H1 (cell line): ENCODE results near the gene NEGR1. TPM values are rescaled to one million over a fixed set of nuclear protein-coding genes. Genes with fewer than 3 reads are reported as not detected.

ENCODE experiments used
- EZH2 ChIP-seq: fragments of 200-600 bp; sonication (generic); IDR thresholded peaks from 2 replicates; pipeline ENCODE4 v1.7.1; 2012; ENCODE audit warnings: low read depth, mild to moderate bottlenecking, moderate library complexity, low read length, inconsistent platforms; ENCODE audit not compliant: severe bottlenecking
- TAF1 ChIP-seq: IDR thresholded peaks from 2 replicates; pipeline ENCODE4 v1.6.1; 2011; ENCODE audit warnings: mild to moderate bottlenecking, low read depth, low read length
- YY1 ChIP-seq: IDR thresholded peaks from 2 replicates; pipeline ENCODE4 v1.6.1; 2011; ENCODE audit warnings: low read depth, mild to moderate bottlenecking, low read length
- polyA plus RNA-seq, 7 experiments: library from polyadenylated mRNA; depleted of rRNA in 3 of 7; stranded (reverse) in 5 of 7; unstranded in 2 of 7; fragments of >200 nt in 5 of 7; fragments of 200-250 nt in 2 of 7; gene quantifications; 1 replicate in 5 of 7; 2 replicates in 1 of 7; 4 replicates in 1 of 7; pipeline versions ENCODE4 v1.2.1 to v1.2.3, GENCODE V29; 2011 to 2013; ENCODE audit warnings: missing spikeins in 2 of 7, mixed read lengths in 2 of 7
- total RNA-seq: library from RNA; stranded (reverse); fragmentation: NEBNext Ultra II Directional; extraction: Animal tissue kit (Norgen Biotek cat#: 25700); gene quantifications from 2 replicates; pipeline ENCODE4 v1.2.1, GENCODE V29; 2021

NEGR1 gene
- total and polyA plus RNA-seq, 2 of the 8 experiments (the other 6 are each of a cell fraction or from before 2014, with no cell fraction given), result 0.71 to 1.3 TPM

DNA sequence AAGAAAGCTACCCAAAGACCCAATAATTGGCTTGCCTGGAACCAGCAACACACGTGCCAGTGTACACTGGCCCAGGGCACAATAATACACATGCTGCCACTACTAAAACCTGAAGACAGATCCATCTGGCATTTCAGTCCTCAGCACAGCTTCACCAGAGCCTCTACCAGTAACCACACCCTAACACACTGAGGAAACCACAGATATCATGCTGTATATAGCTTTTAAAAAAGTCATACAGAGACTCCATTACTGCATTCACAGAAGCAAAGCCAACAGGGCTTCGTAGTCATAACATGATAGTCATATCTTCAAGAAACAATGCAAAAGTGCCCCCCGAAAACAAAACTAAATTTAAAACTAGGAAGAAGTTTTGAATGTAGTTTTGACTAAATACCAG, 40.6 kb upstream of the NEGR1 start (continued):
- TF ChIP-seq EZH2, result no peak
- no peak for TF ChIP-seq TAF1
- TF ChIP-seq YY1, result no peak
- TF ChIP-seq, all 59 proteins: peak for 0
